AG04449 (cell line): ENCODE data around the gene CDYL2.

ENCODE experiments used
- CTCF ChIA-PET: fragments of 350-600 bp; formaldehyde crosslinking; extraction: SDS; loops from one replicate; lab custom pipeline; 2021; ENCODE audit warnings: antibody characterized with exemption; lab: Yijun Ruan, JAX
- POLR2A ChIA-PET: fragments of 400-600, 350-600 bp; formaldehyde crosslinking; extraction: SDS; loops from one replicate; lab custom pipeline; 2020; ENCODE audit warnings: antibody characterized with exemption, inconsistent platforms; lab: Yijun Ruan, JAX
- DNase-seq: peaks from one replicate; pipeline ENCODE4 v3.0.0-alpha.2; 2010; ENCODE audit warnings: low read depth, low spot score
- H3K4me3 ChIP-seq: 2 replicates; pipeline ENCODE4 v1.5.1; 2011; ENCODE audit warnings: low read depth, mild to moderate bottlenecking, control low read depth, low read length
- CTCF ChIP-seq: IDR thresholded peaks from one replicate; pipeline ENCODE4 v1.5.1; 2011; ENCODE audit warnings: mild to moderate bottlenecking, moderate library complexity, low read length, control low read depth, inconsistent platforms; ENCODE audit not compliant: insufficient read depth; ENCODE audit errors: missing control alignments

Gene CDYL2

DNA sequence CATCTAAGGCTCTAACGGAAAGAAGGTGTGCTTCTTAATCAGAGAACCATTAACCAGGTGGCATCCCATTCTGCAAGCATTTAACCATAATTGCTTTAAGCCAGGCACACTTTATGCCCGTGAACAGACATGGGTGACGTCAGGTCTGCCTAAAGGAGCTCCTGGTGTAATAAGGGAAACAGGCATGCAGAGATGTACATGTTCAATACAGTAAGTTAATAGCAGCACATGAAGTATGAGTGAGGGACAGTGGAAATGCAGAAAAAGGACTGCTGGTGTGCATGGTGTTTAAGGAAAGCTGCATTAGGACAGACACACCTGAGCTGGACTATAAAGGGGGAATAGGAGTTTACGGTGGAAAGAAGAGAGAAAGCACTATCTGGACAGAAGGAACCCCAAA lies 245.0 kb downstream of the CDYL2 start:
- ChIA-PET POLR2A (no interaction called here), CTCF (no interaction called here)
- TF ChIP-seq CTCF = no peak
- no peak for DNase-seq
- no peak overlapping the region for H3K4me3 ChIP-seq

DNA sequence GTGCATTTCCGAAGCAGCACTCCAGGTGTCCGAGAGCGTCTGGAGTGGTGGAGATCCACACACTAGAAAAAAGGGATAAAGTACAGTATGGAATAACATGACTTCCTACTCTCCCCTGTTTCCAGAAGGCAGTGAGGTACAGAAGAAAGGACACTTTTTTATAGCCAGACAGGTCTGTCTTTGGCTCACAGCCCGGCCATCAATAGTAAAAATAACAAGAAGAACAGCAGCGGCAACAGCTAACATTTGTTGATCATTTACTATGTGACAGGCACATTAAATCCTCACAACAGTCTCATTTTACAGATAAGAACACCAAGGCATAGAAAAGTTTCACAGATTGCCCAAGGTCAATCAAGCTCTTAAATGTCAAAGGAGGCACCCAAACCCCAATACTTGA lies 247.4 kb downstream of the CDYL2 start:
- no peak for TF ChIP-seq CTCF
- ChIA-PET POLR2A (no interaction called here), CTCF (no interaction called here)
- no peak for DNase-seq
- no peak overlapping the region for H3K4me3 ChIP-seq

DNA sequence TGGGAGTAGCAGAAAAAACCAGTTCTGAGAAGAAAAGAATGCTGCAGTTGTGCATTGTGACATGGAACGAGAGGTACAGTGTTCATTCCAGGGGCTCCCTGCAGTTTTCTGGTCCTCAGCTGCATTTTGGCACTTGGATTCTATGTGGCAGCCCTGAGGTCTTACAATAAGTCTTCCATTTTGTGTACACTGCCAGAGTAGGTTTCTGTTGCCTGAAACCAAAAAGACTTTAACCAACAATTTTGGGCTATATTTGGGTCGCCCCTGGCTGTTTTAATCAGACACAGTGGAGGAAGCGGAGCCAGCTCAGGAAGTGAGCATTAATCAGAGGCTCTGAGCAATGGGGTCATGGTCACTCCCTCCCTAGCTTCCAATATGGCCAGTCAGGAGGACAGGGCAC lies 247.9 kb downstream of the CDYL2 start:
- no peak for DNase-seq
- POLR2A ChIA-PET = no interaction called here
- no peak for TF ChIP-seq CTCF
- CTCF ChIA-PET = no interaction called here
- no peak overlapping the region for H3K4me3 ChIP-seq

DNA sequence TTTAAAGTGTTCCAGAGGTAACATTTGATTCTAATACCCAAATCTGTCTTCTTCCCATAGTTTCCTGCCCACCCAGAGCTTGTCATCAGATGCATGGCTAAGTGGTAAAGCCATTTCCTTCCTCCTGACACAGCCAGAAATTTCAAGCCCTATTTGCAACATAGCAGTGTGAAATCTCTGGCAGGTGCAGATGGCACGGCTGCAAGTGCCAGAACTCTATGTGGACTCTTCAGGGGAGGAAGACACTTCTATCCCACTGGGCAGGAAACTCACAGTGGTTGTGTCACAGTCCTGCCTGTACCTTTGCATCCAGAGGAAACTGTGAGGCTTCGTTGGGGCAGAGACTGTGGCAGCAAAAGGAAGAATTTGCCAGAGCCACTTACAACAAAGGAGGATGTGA lies 250.4 kb downstream of the CDYL2 start:
- ChIA-PET CTCF (no interaction called here), POLR2A (no interaction called here)
- no peak for TF ChIP-seq CTCF
- no peak overlapping the region for H3K4me3 ChIP-seq
- no peak for DNase-seq

- TF ChIP-seq CTCF = no peak
- CTCF ChIA-PET = no interaction called here
- no peak overlapping the region for H3K4me3 ChIP-seq
- DNase-seq = no peak
- POLR2A ChIA-PET = no interaction called here
Observed at GRCh38 chr16:80552277-80552676, 252.1 kb downstream of the CDYL2 start.
